Sigmoid colon (tissue), 4 donors: ENCODE data around the gene TMEM184C.

Experiments used
- CTCF ChIP-seq, 4 experiments: fragments of 450-650 bp in 3 of 4; fragments of 200-600 bp in 1 of 4; IDR thresholded peaks; one replicate each; pipeline ENCODE4 v1.5.1; 2016 to 2019; ENCODE audit warnings: antibody characterized with exemption in 4 of 4, mild to moderate bottlenecking in 3 of 4, moderate library complexity in 2 of 4
- EP300 ChIP-seq, 4 donors: sonication (generic); formaldehyde crosslinking; IDR thresholded peaks; one replicate each; pipeline ENCODE4 v1.6.1; 2017; ENCODE audit warnings: antibody characterized with exemption in 4 of 4

- TF ChIP-seq CTCF (IDR thresholded peaks at IDR 0.05) (no peak), EP300 (IDR thresholded peaks at IDR 0.05) (no peak)
Measured at GRCh38 chr4:147587041-147587440, 30.2 kb upstream of the TMEM184C start.
